Testis (tissue), 3 donors: ENCODE measurements around the gene NCS1. TPM values are rescaled to one million over a fixed set of nuclear protein-coding genes. Genes with fewer than 3 reads are reported as not detected.
A peak's percentile ranks its signal among the peaks of the same experiment; 100 is the strongest.

Experiments used
- DNase-seq: peaks from one replicate; pipeline ENCODE4 v3.0.0-alpha.2; 2019
- H3K27ac ChIP-seq, 2 donors: fragments of 200-600 bp; sonication (generic); one replicate each; pipeline ENCODE4 v1.5.1; 2019
- H3K27me3 ChIP-seq: fragments of 200-600 bp; sonication (generic); one replicate; pipeline ENCODE4 v1.5.1; 2019
- H3K36me3 ChIP-seq: fragments of 200-600 bp; sonication (generic); one replicate; pipeline ENCODE4 v1.5.1; 2017; ENCODE audit warnings: low read depth; ENCODE audit errors: missing control alignments
- H3K4me1 ChIP-seq: fragments of 200-600 bp; sonication (generic); one replicate; pipeline ENCODE4 v1.5.1; 2019
- H3K4me3 ChIP-seq, 2 donors: fragments of 200-600 bp; sonication (generic); one replicate each; pipeline ENCODE4 v1.5.1; 2017 to 2019
- H3K9me3 ChIP-seq: fragments of 200-600 bp; sonication (generic); one replicate; pipeline ENCODE4 v1.5.1; 2017
- POLR2A ChIP-seq: fragments of 450-650 bp; IDR thresholded peaks from one replicate; pipeline ENCODE4 v1.6.1; 2017; ENCODE audit warnings: antibody characterized with exemption, mild to moderate bottlenecking, moderate library complexity
- WGBS, 2 donors: methylation state at CpG; one replicate each; pipeline ENCODE4 v1.1.5; 2018; 5-methylcytosine and 5-hydroxymethylcytosine counted together
- intact Hi-C: fragments of 100-400 bp; cut with DNase I; formaldehyde crosslinking; loops from one replicate; pipeline ENCODE4 v1.15.1; 2023; ENCODE audit warnings: low total_unique reads
- polyA plus RNA-seq: library from polyadenylated mRNA; stranded (reverse); fragments of 350-450 nt; fragmentation: Illumina TruSeq; extraction: RNeasy Lipid Tissue Mini Kit (QIAGEN cat#74804); gene quantifications from one replicate; pipeline ENCODE4 v1.2.3, GENCODE V29; 2014; ENCODE audit warnings: low read depth, low replicate concordance; ENCODE audit not compliant: insufficient read depth
- total RNA-seq, 2 donors: library from RNA; depleted of rRNA; stranded (reverse); fragments of >200 nt; gene quantifications; one replicate each; pipeline ENCODE4 v1.2.3, GENCODE V29; 2016
- TF ChIP-seq, protein P1 (sequence below), 3 experiments: fragments of 450-650 bp in 2 of 3; fragments of 200-600 bp in 1 of 3; sonication (generic) in 1 of 3; IDR thresholded peaks; one replicate each; pipeline ENCODE4 v1.5.1; 2016 to 2019; ENCODE audit warnings: antibody characterized with exemption in 3 of 3, mild to moderate bottlenecking in 2 of 3, moderate library complexity in 1 of 3

The NCS1 gene
- total and polyA plus RNA-seq, 3 donors from 2014 or later = 5.2 to 13.0 (median 5.2) TPM

DNA sequence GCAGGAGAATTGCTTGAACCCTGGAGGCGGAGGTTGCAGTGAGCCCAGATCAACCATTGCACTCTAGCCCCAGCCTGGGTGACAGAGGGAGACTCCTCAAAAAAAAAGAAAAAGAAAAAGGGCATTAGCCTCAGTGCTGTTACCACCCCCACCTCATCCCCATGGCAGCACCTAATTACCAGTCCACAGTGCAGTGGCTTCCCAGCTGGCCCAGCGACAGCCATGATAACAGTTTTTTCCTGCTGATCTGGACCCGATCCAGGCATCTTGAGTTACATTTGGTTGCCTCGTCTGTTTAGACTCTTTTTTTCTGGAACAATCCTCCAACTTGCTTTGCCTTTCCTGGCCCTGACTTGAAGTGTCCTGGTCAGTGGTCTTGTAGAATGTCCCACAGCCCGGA is 24.4 kb downstream of the NCS1 start:
- Histone ChIP-seq H3K36me3 (no peaks in the 10 kb centered on the region), H3K27me3 (no peaks in the 10 kb centered on the region), H3K4me1 (peaks cover 3% of the 10 kb centered on the region), H3K9me3 (no peaks in the 10 kb centered on the region), H3K27ac (no peak overlapping the region), H3K4me3 (no peak overlapping the region)
- intact Hi-C loops = no loop called here
- WGBS, 2 donors = 35 to 51% methylated on average over 5 of the region's 5 CpGs
- DNase-seq = peak; percentile 45
- no peak for TF ChIP-seq POLR2A
- TF ChIP-seq, protein P1, sequence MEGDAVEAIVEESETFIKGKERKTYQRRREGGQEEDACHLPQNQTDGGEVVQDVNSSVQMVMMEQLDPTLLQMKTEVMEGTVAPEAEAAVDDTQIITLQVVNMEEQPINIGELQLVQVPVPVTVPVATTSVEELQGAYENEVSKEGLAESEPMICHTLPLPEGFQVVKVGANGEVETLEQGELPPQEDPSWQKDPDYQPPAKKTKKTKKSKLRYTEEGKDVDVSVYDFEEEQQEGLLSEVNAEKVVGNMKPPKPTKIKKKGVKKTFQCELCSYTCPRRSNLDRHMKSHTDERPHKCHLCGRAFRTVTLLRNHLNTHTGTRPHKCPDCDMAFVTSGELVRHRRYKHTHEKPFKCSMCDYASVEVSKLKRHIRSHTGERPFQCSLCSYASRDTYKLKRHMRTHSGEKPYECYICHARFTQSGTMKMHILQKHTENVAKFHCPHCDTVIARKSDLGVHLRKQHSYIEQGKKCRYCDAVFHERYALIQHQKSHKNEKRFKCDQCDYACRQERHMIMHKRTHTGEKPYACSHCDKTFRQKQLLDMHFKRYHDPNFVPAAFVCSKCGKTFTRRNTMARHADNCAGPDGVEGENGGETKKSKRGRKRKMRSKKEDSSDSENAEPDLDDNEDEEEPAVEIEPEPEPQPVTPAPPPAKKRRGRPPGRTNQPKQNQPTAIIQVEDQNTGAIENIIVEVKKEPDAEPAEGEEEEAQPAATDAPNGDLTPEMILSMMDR (IDR thresholded peaks at IDR 0.05) = no peak

DNA sequence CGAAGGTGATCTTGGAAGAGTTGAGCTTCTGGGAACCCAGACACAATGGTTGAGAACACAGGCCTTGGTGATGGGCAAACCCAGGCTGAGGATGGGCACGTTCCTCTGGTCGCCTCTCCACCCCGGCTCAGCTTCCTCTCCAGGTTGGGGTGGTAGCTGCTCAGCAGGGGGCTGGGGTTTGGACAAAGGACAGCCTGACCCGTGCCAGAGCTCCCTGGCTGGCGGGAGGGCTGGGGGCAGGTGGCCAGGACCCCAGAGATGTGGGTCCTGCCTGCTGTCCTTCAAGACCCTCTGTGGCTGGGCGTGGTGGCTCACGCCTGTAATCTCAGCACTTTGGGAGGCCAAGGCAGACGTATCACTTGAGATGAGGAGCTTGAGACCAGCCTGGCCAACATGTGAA is 25.2 kb downstream of the NCS1 start:
- TF ChIP-seq POLR2A = no peak
- TF ChIP-seq, protein P1 (IDR thresholded peaks at IDR 0.05) = no peak

DNA sequence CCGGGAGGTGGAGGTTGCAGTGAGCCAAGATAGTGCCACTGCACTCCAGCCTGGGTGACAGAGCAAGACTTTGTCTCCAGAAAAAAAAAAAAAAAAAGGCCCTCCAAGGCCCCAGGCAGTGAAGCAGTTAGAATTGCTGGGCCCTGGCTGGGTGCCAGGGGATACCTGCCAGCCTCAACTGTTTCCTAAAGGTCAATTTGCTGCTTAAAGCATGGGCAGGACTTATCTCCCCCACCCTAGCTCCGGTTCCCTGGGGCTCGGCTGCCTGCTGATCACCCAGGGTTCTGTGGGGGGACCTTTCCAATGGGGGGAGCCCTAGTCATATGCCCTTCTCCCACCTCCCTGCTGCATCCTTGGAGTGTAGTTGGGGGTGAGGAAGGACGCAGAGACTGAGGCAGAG is 25.7 kb downstream of the NCS1 start:
- Histone ChIP-seq H3K4me3 (no peak overlapping the region), H3K4me1 (peaks cover 3% of the 10 kb centered on the region), H3K36me3 (no peaks in the 10 kb centered on the region), H3K9me3 (no peaks in the 10 kb centered on the region), H3K27ac (no peak overlapping the region), H3K27me3 (no peaks in the 10 kb centered on the region)
- 85 to 89% methylated on average over 4 of the region's 4 CpGs for WGBS, 2 donors
- DNase-seq = no peak
- intact Hi-C loops = no loop called here
- TF ChIP-seq, protein P1 (IDR thresholded peaks at IDR 0.05) = no peak
- no peak for TF ChIP-seq POLR2A

More for the DNA sequence above, 25.2 kb downstream of the NCS1 start:
- intact Hi-C loops = no loop called here
- H3K4me3 ChIP-seq = no peak overlapping the region
- peaks cover 3% of the 10 kb centered on the region for H3K4me1 ChIP-seq
- no peaks in the 10 kb centered on the region for H3K9me3 ChIP-seq
- 92 to 96% methylated on average over 8 to 9 of the region's 9 CpGs for WGBS, 2 donors
- no peaks in the 10 kb centered on the region for H3K36me3 ChIP-seq
- H3K27me3 ChIP-seq = no peaks in the 10 kb centered on the region
- no peak overlapping the region for H3K27ac ChIP-seq
- DNase-seq = no peak

DNA sequence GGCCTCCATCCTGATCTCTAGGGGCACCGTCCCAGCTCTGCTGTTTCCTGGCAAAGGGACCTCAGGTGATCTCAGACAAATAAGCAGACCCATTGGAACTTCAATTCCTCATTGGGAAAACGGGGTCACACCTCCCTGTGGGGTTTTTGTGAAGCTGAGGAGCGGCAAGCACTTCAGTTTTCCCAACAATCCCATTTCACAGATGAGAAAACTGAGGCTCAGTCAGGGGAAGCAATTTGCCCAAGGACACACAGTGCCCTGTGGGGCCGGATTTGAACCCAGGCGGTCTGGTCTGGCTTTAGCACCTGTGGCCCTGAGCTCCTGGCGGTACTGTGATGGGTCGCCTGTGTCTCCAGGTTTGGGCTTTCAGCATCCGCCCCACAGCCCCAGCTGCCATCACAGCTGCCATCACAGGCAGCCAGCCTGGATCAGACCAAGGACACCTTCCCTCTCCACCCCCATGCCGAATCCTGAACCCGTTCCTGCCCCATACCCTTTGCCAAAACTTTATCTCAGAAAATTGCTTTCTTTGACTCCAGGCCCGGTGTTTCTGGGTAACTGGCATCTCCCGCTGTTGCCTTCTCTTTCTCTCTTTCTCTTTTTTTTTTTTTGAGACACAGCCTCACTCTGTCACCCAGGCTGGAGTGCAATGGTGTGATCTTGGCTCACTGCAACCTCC is 26.4 kb downstream of the NCS1 start:
- no peak overlapping the region for H3K4me3 ChIP-seq
- peaks cover 3% of the 10 kb centered on the region for H3K4me1 ChIP-seq
- WGBS, 2 donors = 79 to 88% methylated on average over 11 to 12 of the region's 12 CpGs
- no peak for DNase-seq
- no peaks in the 10 kb centered on the region for H3K27me3 ChIP-seq
- no peaks in the 10 kb centered on the region for H3K9me3 ChIP-seq
- H3K36me3 ChIP-seq = no peaks in the 10 kb centered on the region
- H3K27ac ChIP-seq = no peak overlapping the region
- TF ChIP-seq, protein P1 (IDR thresholded peaks at IDR 0.05) = no peak
- TF ChIP-seq POLR2A = no peak
- intact Hi-C loops = no loop called here

DNA sequence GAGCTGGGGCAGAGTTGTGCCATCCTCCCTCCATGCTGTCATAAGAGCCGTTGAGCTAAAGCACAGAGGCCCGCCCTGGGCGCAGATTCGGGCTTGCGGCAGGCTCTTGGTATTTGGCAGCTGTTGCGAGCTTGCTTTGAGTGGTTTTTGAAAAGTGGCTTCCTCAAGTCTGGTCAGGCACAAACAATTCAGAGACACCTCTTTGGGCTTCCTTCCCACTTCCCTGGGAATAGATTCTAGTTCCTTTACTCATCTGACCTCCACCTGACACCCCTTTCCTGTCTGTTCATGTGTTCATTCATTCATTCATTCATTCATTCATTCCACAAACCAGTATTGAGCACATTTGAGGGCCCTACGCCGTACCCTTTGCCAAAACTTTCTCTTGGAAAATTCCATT is 27.4 kb downstream of the NCS1 start:
- no peak for TF ChIP-seq POLR2A
- TF ChIP-seq, protein P1 (IDR thresholded peaks at IDR 0.05) = no peak
- 87 to 96% methylated on average over 2 to 8 of the region's 8 CpGs for WGBS, 2 donors
- Histone ChIP-seq H3K36me3 (no peaks in the 10 kb centered on the region), H3K9me3 (no peaks in the 10 kb centered on the region), H3K4me1 (peaks cover 3% of the 10 kb centered on the region), H3K27ac (no peak overlapping the region), H3K4me3 (no peak overlapping the region), H3K27me3 (no peaks in the 10 kb centered on the region)
- DNase-seq = no peak
- intact Hi-C loops = no loop called here
